Smooth muscle cell (in vitro differentiated cells): ENCODE data around the gene ENPP5. TPM values are rescaled to one million over a fixed set of nuclear protein-coding genes. Genes with fewer than 3 reads are reported as not detected.

ENCODE experiments used
- DNase-seq: peaks from one replicate; lab custom pipeline; 2025; ENCODE audit not compliant: unreplicated experiment; lab: John Stamatoyannopoulos, UW
- H2AFZ ChIP-seq: fragments of 200-600 bp; sonication (generic); 2 replicates; pipeline ENCODE4 v1.6.0; 2016; ENCODE audit warnings: antibody characterized with exemption, low read depth, mild to moderate bottlenecking
- H3F3A ChIP-seq: fragments of 200-600 bp; sonication (generic); 2 replicates; pipeline ENCODE4 v1.6.0; 2017; ENCODE audit warnings: antibody characterized with exemption, low read depth
- H3K27ac ChIP-seq: fragments of 200-600 bp; sonication (generic); 2 replicates; pipeline ENCODE4 v1.5.1; 2016; ENCODE audit warnings: low read depth, mild to moderate bottlenecking
- H3K27me3 ChIP-seq: fragments of 200-600 bp; sonication (generic); 2 replicates; pipeline ENCODE4 v1.6.1; 2016; ENCODE audit warnings: low read depth, mild to moderate bottlenecking
- H3K36me3 ChIP-seq: fragments of 200-600 bp; sonication (generic); 2 replicates; pipeline ENCODE4 v1.5.1; 2016; ENCODE audit warnings: low read depth
- H3K4me1 ChIP-seq: fragments of 200-600 bp; sonication (generic); 2 replicates; pipeline ENCODE4 v1.5.1; 2016; ENCODE audit warnings: low read depth
- H3K4me2 ChIP-seq: fragments of 200-600 bp; sonication (generic); 2 replicates; pipeline ENCODE4 v1.6.0; 2016; ENCODE audit warnings: mild to moderate bottlenecking
- H3K4me3 ChIP-seq: fragments of 200-600 bp; sonication (generic); 2 replicates; pipeline ENCODE4 v1.5.1; 2016; ENCODE audit warnings: mild to moderate bottlenecking
- H3K79me2 ChIP-seq: fragments of 200-600 bp; sonication (generic); 2 replicates; pipeline ENCODE4 v1.6.0; 2016; ENCODE audit warnings: low read depth, mild to moderate bottlenecking
- H3K9ac ChIP-seq: fragments of 200-600 bp; sonication (generic); 2 replicates; pipeline ENCODE4 v1.6.0; 2016; ENCODE audit warnings: low read depth
- H3K9me3 ChIP-seq: fragments of 200-600 bp; sonication (generic); replicated peaks from 2 replicates; pipeline ENCODE4 v1.5.1; 2016; ENCODE audit warnings: low read depth
- H4K20me1 ChIP-seq: fragments of 200-600 bp; sonication (generic); 2 replicates; pipeline ENCODE4 v1.6.0; 2016; ENCODE audit warnings: low read depth
- CTCF ChIP-seq: fragments of 200-600 bp; sonication (generic); IDR thresholded peaks from 2 replicates; pipeline ENCODE4 v1.5.1; 2017; ENCODE audit warnings: borderline replicate concordance, mild to moderate bottlenecking, antibody characterized with exemption; ENCODE audit not compliant: insufficient read depth, poor library complexity, severe bottlenecking
- WGBS: methylation state at CpG from one replicate; pipeline ENCODE4 v1.1.7; 2016; ENCODE audit warnings: low lambda C conversion rate; 5-methylcytosine and 5-hydroxymethylcytosine counted together
- polyA plus RNA-seq: library from polyadenylated mRNA; unstranded; fragments of >200 nt; fragmentation: Nextera tagmentation; extraction: Ambion mirVana; gene quantifications from 2 replicates; pipeline ENCODE4 v1.2.1, GENCODE V29; 2016
- total RNA-seq: library from RNA; depleted of rRNA; stranded (reverse); fragments of >200 nt; gene quantifications from 2 replicates; pipeline ENCODE4 v1.2.3, GENCODE V29; 2014

The ENPP5 gene
- total and polyA plus RNA-seq, 2 experiments from 2014 or later: 0.16 to 1.1 TPM

GRCh38 chr6:46186583-46186982, 15.8 kb upstream of the ENPP5 start:
- Histone ChIP-seq H3K4me2 (no peak overlapping the region), H3K36me3 (no peaks in the 10 kb centered on the region), H3K9me3 (no peaks in the 10 kb centered on the region), H3K27me3 (peaks cover 32% of the 10 kb centered on the region), H3K9ac (no peak overlapping the region), H3K4me3 (no peak overlapping the region), H4K20me1 (no peaks in the 10 kb centered on the region), H2AFZ (no peak overlapping the region), H3K4me1 (no peaks in the 10 kb centered on the region), H3K79me2 (no peaks in the 10 kb centered on the region), H3F3A (no peaks in the 10 kb centered on the region), H3K27ac (no peak overlapping the region)
- no peak for DNase-seq
- TF ChIP-seq CTCF: no peak
- WGBS: 82% methylated on average over 1 of the region's 1 CpG

GRCh38 chr6:46184114-46184513, 13.3 kb upstream of the ENPP5 start:
- Histone ChIP-seq H3K4me1 (no peaks in the 10 kb centered on the region), H3K79me2 (no peaks in the 10 kb centered on the region), H4K20me1 (no peaks in the 10 kb centered on the region), H3K27ac (no peak overlapping the region), H3K9ac (no peak overlapping the region), H3K9me3 (no peaks in the 10 kb centered on the region), H3K4me3 (no peak overlapping the region), H3K36me3 (no peaks in the 10 kb centered on the region), H3K27me3 (peaks cover 32% of the 10 kb centered on the region), H2AFZ (no peak overlapping the region), H3K4me2 (no peak overlapping the region), H3F3A (no peaks in the 10 kb centered on the region)
- DNase-seq: no peak
- 64% methylated on average over 4 of the region's 4 CpGs for WGBS
- no peak for TF ChIP-seq CTCF

- WGBS: 84% methylated on average over 3 of the region's 3 CpGs
- no peak for TF ChIP-seq CTCF
- Histone ChIP-seq H4K20me1 (no peaks in the 10 kb centered on the region), H3K27me3 (peaks cover 17% of the 10 kb centered on the region), H2AFZ (no peak overlapping the region), H3K36me3 (no peaks in the 10 kb centered on the region), H3K9ac (no peak overlapping the region), H3K27ac (no peak overlapping the region), H3K9me3 (no peaks in the 10 kb centered on the region), H3K79me2 (no peaks in the 10 kb centered on the region), H3F3A (no peaks in the 10 kb centered on the region), H3K4me1 (no peaks in the 10 kb centered on the region), H3K4me3 (no peak overlapping the region), H3K4me2 (no peak overlapping the region)
- no peak for DNase-seq
Observed at GRCh38 chr6:46175976-46176375, 5.2 kb upstream of the ENPP5 start.

- Histone ChIP-seq H3F3A (no peaks in the 10 kb centered on the region), H3K9ac (no peak overlapping the region), H3K4me1 (no peaks in the 10 kb centered on the region), H3K36me3 (no peaks in the 10 kb centered on the region), H3K4me3 (no peak overlapping the region), H2AFZ (no peak overlapping the region), H4K20me1 (no peaks in the 10 kb centered on the region), H3K27me3 (peaks cover 17% of the 10 kb centered on the region), H3K79me2 (no peaks in the 10 kb centered on the region), H3K27ac (no peak overlapping the region), H3K4me2 (no peak overlapping the region), H3K9me3 (no peaks in the 10 kb centered on the region)
- TF ChIP-seq CTCF: no peak
- DNase-seq: no peak
- 93% methylated on average over 4 of the region's 4 CpGs for WGBS
Observed at GRCh38 chr6:46175446-46175845, 4.7 kb upstream of the ENPP5 start.
